SU-DHL-6 (cell line): ENCODE results near the gene NTRK3.

Source experiments
- EZH2phosphoT487 ChIP-seq: fragments of 200-600 bp; sonication (generic), shearing (Covaris generic); conservative IDR thresholded peaks from 2 replicates; pipeline ENCODE4 v1.6.1; 2018; ENCODE audit warnings: mild to moderate bottlenecking, antibody characterized with exemption, low read length, moderate library complexity, mixed read lengths
- TF ChIP-seq, protein P1 (sequence below): fragments of 200-600 bp; sonication (generic); IDR thresholded peaks from one replicate; pipeline ENCODE4 v1.5.1; 2017; ENCODE audit warnings: antibody characterized with exemption, mild to moderate bottlenecking, low read length, moderate library complexity; ENCODE audit not compliant: insufficient read depth, poor library complexity, severe bottlenecking

GRCh38 chr15:88029696-88030095, 226.8 kb downstream of the NTRK3 start:
- TF ChIP-seq, protein P1, sequence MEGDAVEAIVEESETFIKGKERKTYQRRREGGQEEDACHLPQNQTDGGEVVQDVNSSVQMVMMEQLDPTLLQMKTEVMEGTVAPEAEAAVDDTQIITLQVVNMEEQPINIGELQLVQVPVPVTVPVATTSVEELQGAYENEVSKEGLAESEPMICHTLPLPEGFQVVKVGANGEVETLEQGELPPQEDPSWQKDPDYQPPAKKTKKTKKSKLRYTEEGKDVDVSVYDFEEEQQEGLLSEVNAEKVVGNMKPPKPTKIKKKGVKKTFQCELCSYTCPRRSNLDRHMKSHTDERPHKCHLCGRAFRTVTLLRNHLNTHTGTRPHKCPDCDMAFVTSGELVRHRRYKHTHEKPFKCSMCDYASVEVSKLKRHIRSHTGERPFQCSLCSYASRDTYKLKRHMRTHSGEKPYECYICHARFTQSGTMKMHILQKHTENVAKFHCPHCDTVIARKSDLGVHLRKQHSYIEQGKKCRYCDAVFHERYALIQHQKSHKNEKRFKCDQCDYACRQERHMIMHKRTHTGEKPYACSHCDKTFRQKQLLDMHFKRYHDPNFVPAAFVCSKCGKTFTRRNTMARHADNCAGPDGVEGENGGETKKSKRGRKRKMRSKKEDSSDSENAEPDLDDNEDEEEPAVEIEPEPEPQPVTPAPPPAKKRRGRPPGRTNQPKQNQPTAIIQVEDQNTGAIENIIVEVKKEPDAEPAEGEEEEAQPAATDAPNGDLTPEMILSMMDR, result no peak
- TF ChIP-seq EZH2phosphoT487, result no peak
